K562 (cell line): ENCODE data around the gene FOSL1. TPM values are rescaled to one million over a fixed set of nuclear protein-coding genes. Genes with fewer than 3 reads are reported as not detected.

Source experiments
- CTBP1 ChIP-seq: fragments of 450-650 bp; IDR thresholded peaks from 2 replicates; pipeline ENCODE4 v1.6.1; 2016; ENCODE audit warnings: borderline replicate concordance
- DPF2 ChIP-seq: fragments of 450-650 bp; IDR thresholded peaks from 2 replicates; pipeline ENCODE4 v1.6.1; 2016
- EP300 ChIP-seq: IDR thresholded peaks from 2 replicates; pipeline ENCODE4 v1.6.1; 2012; ENCODE audit warnings: low read length, improper control_type of control experiment
- FOXK1 ChIP-seq: sonication (generic); formaldehyde crosslinking; IDR thresholded peaks from 2 replicates; pipeline ENCODE4 v1.8.0; 2022; ENCODE audit warnings: missing genetic modification reagents, mild to moderate bottlenecking, borderline replicate concordance
- FOXP4 ChIP-seq: sonication (generic); formaldehyde crosslinking; IDR thresholded peaks from 2 replicates; pipeline ENCODE4 v1.8.0; 2022; ENCODE audit warnings: mild to moderate bottlenecking, missing genetic modification reagents, borderline replicate concordance
- ILK ChIP-seq: fragments of 450-650 bp; IDR thresholded peaks from 2 replicates; pipeline ENCODE4 v1.6.1; 2016; ENCODE audit warnings: missing genetic modification characterization, low read depth, mild to moderate bottlenecking, missing compliant biosample characterization, moderate library complexity, borderline replicate concordance
- MYNN ChIP-seq, 2 experiments: sonication (generic); formaldehyde crosslinking in 1 of 2; IDR thresholded peaks; 2 replicates each; pipeline versions ENCODE4 v1.5.0 to v1.6.1; 2016 to 2020; ENCODE audit warnings: antibody characterized with exemption in 1 of 2, missing genetic modification reagents in 1 of 2
- PHB2 ChIP-seq: fragments of 450-650 bp; IDR thresholded peaks from 2 replicates; pipeline ENCODE4 v1.6.1; 2017; ENCODE audit warnings: low read depth
- PTBP1 ChIP-seq: fragments of 200-400 bp; formaldehyde crosslinking; IDR thresholded peaks from 2 replicates; pipeline ENCODE4 v1.6.1; 2017; ENCODE audit warnings: low read depth, low read length
- SLC30A9 ChIP-seq: fragments of 250-450 bp; sonication (Bioruptor Pico); IDR thresholded peaks from 2 replicates; pipeline ENCODE4 v1.8.0; 2022; ENCODE audit warnings: mild to moderate bottlenecking, moderate library complexity
- SP1 ChIP-seq: sonication (generic); formaldehyde crosslinking; IDR thresholded peaks from 2 replicates; pipeline ENCODE4 v1.8.1; 2022; ENCODE audit warnings: mild to moderate bottlenecking, missing genetic modification reagents
- STAT5B ChIP-seq: fragments of 250-450 bp; sonication (Bioruptor Pico); IDR thresholded peaks from 2 replicates; pipeline ENCODE4 v1.8.0; 2021; ENCODE audit warnings: mild to moderate bottlenecking, inconsistent platforms
- TFAP4 ChIP-seq: sonication (generic); formaldehyde crosslinking; IDR thresholded peaks from 2 replicates; pipeline ENCODE4 v1.8.0; 2022; ENCODE audit warnings: missing genetic modification reagents, mild to moderate bottlenecking, moderate library complexity, borderline replicate concordance
- TSHZ1 ChIP-seq: fragments of 250-450 bp; sonication (Bioruptor Pico); IDR thresholded peaks from 2 replicates; pipeline ENCODE4 v1.4.0; 2020; ENCODE audit warnings: mild to moderate bottlenecking, moderate library complexity
- ZBTB8A ChIP-seq: fragments of 450-650 bp; IDR thresholded peaks from 2 replicates; pipeline ENCODE4 v1.6.1; 2018; ENCODE audit warnings: mild to moderate bottlenecking, moderate library complexity; ENCODE audit not compliant: partially characterized antibody
- ZFX ChIP-seq: sonication (generic); formaldehyde crosslinking; IDR thresholded peaks from 2 replicates; pipeline ENCODE4 v1.8.0; 2022; ENCODE audit warnings: mild to moderate bottlenecking, missing genetic modification reagents, moderate library complexity
- ZNF197 ChIP-seq: fragments of 200-800 bp; sonication (Bioruptor generic); IDR thresholded peaks from 2 replicates; pipeline ENCODE4 v1.6.1; 2016; ENCODE audit warnings: low read depth, missing genetic modification characterization, missing compliant biosample characterization
- ZNF518B ChIP-seq: fragments of 250-450 bp; sonication (Bioruptor Pico); IDR thresholded peaks from 2 replicates; pipeline ENCODE4 v1.5.0; 2021; ENCODE audit warnings: mild to moderate bottlenecking, moderate library complexity
- polyA plus RNA-seq, 8 experiments: library from polyadenylated mRNA; depleted of rRNA in 4 of 8; stranded (reverse) in 5 of 8; unstranded in 3 of 8; fragments of >200 nt; fragmentation: Nextera tagmentation in 2 of 8; fragmentation: Illumina TruSeq in 1 of 8; extraction: Ambion mirVana in 2 of 8; extraction: Trizol in 1 of 8; gene quantifications; 2 replicates each; pipeline versions ENCODE4 v1.2.1 to v1.2.3, GENCODE V29; 2011 to 2014; ENCODE audit warnings: inconsistent platforms in 1 of 8, missing spikeins in 1 of 8
- total RNA-seq, 7 experiments: library from RNA; depleted of rRNA in 6 of 7; stranded (reverse); fragments of >200 nt in 6 of 7; fragmentation: Illumina TruSeq in 2 of 7; extraction: Trizol in 2 of 7; gene quantifications; 2 replicates each; pipeline versions ENCODE4 v1.2.1 to v1.2.3, GENCODE V29; 2011 to 2021; ENCODE audit warnings: low replicate concordance in 1 of 7

The FOSL1 gene
- total and polyA plus RNA-seq, 9 of the 15 experiments (the other 6 are each of a cell fraction or from before 2014, with no cell fraction given), result 3.5 to 39.6 (median 10.0) TPM

- TF ChIP-seq TSHZ1 (CRISPR knock-in tag) (no peak), EP300 (peak; percentile 57), PHB2 (no peak), SP1 (CRISPR knock-in tag) (no peak), TFAP4 (CRISPR knock-in tag) (peak; percentile 28; the same call in 1 of the 2 replicates), SLC30A9 (CRISPR knock-in tag) (no peak), PTBP1 (no peak), ZNF518B (no peak), MYNN (IDR thresholded peaks at IDR 0.05) (no peak), MYNN (CRISPR knock-in tag; IDR thresholded peaks at IDR 0.05) (no peak), FOXP4 (CRISPR knock-in tag) (no peak), ZBTB8A (no peak), CTBP1 (no peak), FOXK1 (no peak), DPF2 (no peak), STAT5B (CRISPR knock-in tag) (no peak), ZFX (CRISPR knock-in tag) (0 out of 2 replicates have a peak, but pooled peaks have one; percentile 1), ILK (tag) (no peak), ZNF197 (CRISPR knock-in tag) (no peak)
Measured at GRCh38 chr11:65867284-65868071, 32.7 kb downstream of the FOSL1 start (continued).
